HepG2 (cell line): ENCODE measurements around the gene ZNF519.

ENCODE experiments used
- CTCF ChIP-seq: sonication (generic); formaldehyde crosslinking; IDR thresholded peaks from 2 replicates; pipeline ENCODE4 v1.5.0; 2020; ENCODE audit warnings: mild to moderate bottlenecking, missing genetic modification reagents, moderate library complexity
- HBP1 ChIP-seq: IDR thresholded peaks from 2 replicates; pipeline ENCODE4 v1.6.1; 2016; ENCODE audit warnings: low read depth, control low read depth
- MAX ChIP-seq: IDR thresholded peaks from 2 replicates; pipeline ENCODE4 v1.6.1; 2012; ENCODE audit warnings: inconsistent platforms
- PBX2 ChIP-seq: IDR thresholded peaks from 2 replicates; pipeline ENCODE4 v1.6.1; 2016; ENCODE audit warnings: control low read depth
- POLR2A ChIP-seq, 2 experiments: IDR thresholded peaks; 2 replicates each; pipeline ENCODE4 v1.6.1; 2011; ENCODE audit warnings: low read depth in 2 of 2, low read length in 2 of 2, mild to moderate bottlenecking in 1 of 2, moderate library complexity in 1 of 2; ENCODE audit not compliant: insufficient read depth in 1 of 2
- SIN3A ChIP-seq: IDR thresholded peaks from 2 replicates; pipeline ENCODE4 v1.6.1; 2011; ENCODE audit warnings: low read depth, mild to moderate bottlenecking, control low read depth, low read length, borderline replicate concordance
- TCF12 ChIP-seq, 2 experiments: fragments of 450-650 bp in 1 of 2; sonication (generic) in 1 of 2; formaldehyde crosslinking in 1 of 2; IDR thresholded peaks; 2 replicates each; pipeline versions ENCODE4 v1.6.1 to v1.8.0; 2017 to 2022; ENCODE audit warnings: antibody characterized with exemption in 1 of 2, mild to moderate bottlenecking in 1 of 2, missing genetic modification reagents in 1 of 2, moderate library complexity in 1 of 2
- USF2 ChIP-seq, 2 experiments: sonication (generic) in 1 of 2; formaldehyde crosslinking in 1 of 2; IDR thresholded peaks; 2 replicates each; pipeline versions ENCODE4 v1.5.1 to v1.6.1; 2011 to 2020; ENCODE audit warnings: borderline replicate concordance in 1 of 2, low read depth in 1 of 2, low read length in 1 of 2, mild to moderate bottlenecking in 1 of 2, missing genetic modification reagents in 1 of 2, moderate library complexity in 1 of 2
- ZNF407 ChIP-seq: sonication (generic); formaldehyde crosslinking; IDR thresholded peaks from one replicate; pipeline ENCODE4 v1.5.1; 2020; ENCODE audit warnings: mild to moderate bottlenecking, missing genetic modification reagents; ENCODE audit errors: not compliant biosample characterization
- ZNF430 ChIP-seq: sonication (generic); formaldehyde crosslinking; IDR thresholded peaks from 2 replicates; pipeline ENCODE4 v1.9.0; 2021; ENCODE audit warnings: mild to moderate bottlenecking, missing genetic modification reagents
- ZNF777 ChIP-seq: sonication (generic); formaldehyde crosslinking; IDR thresholded peaks from 2 replicates; pipeline ENCODE4 v1.4.0; 2020; ENCODE audit warnings: missing genetic modification reagents
- TF ChIP-seq, protein P1 (sequence below): sonication (generic); formaldehyde crosslinking; IDR thresholded peaks from 2 replicates; pipeline ENCODE4 v1.4.0; 2020; ENCODE audit warnings: low read depth, mild to moderate bottlenecking, missing genetic modification reagents

- TF ChIP-seq TCF12 (IDR thresholded peaks at IDR 0.05) (no peak), TCF12 (CRISPR knock-in tag; IDR thresholded peaks at IDR 0.05) (no peak), HBP1 (CRISPR knock-in tag) (no peak), USF2 (IDR thresholded peaks at IDR 0.05; ENCODE audit: low read depth, low read length) (no peak), USF2 (CRISPR knock-in tag; IDR thresholded peaks at IDR 0.05; ENCODE audit: borderline replicate concordance) (no peak), POLR2A (IDR thresholded peaks at IDR 0.05; ENCODE audit: insufficient read depth in 1 of 2, low read depth in 2 of 2, low read length in 2 of 2) (no peak), ZNF407 (CRISPR knock-in tag) (no peak), PBX2 (CRISPR knock-in tag) (no peak), SIN3A (no peak), CTCF (CRISPR knock-in tag) (no peak), MAX (no peak), ZNF777 (CRISPR knock-in tag) (no peak), ZNF430 (CRISPR knock-in tag) (no peak)
- TF ChIP-seq, protein P1, sequence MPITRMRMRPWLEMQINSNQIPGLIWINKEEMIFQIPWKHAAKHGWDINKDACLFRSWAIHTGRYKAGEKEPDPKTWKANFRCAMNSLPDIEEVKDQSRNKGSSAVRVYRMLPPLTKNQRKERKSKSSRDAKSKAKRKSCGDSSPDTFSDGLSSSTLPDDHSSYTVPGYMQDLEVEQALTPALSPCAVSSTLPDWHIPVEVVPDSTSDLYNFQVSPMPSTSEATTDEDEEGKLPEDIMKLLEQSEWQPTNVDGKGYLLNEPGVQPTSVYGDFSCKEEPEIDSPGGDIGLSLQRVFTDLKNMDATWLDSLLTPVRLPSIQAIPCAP (CRISPR knock-in tag) = no peak
These were observed 7.5 kb downstream of the ZNF519 start for GRCh38 chr18:14124689-14125088.
